Activated CD4-positive, alpha-beta T cell treated with anti-CD3 and anti-CD28 coated beads for 36 hours (primary cell): ENCODE measurements around the gene TMEM163. TPM values are rescaled to one million over a fixed set of nuclear protein-coding genes. Genes with fewer than 3 reads are reported as not detected.

ENCODE experiments used
- ATAC-seq: fragments of 200-7000 bp; cut with Tn5 transposase; one replicate; pipeline ENCODE4 v1.10.0; 2021; ENCODE audit warnings: mild to moderate bottlenecking, moderate library complexity
- CTCF ChIA-PET: fragments of 350-600 bp; sonication (Branson Sonifier 250); formaldehyde crosslinking; loops from one replicate; lab custom pipeline; 2021; ENCODE audit warnings: antibody characterized with exemption; lab: Charles Lee
- POLR2A ChIA-PET: fragments of 350-600 bp; sonication (Branson Sonifier 250); formaldehyde crosslinking; loops from one replicate; lab custom pipeline; 2021; ENCODE audit warnings: antibody characterized with exemption, inconsistent platforms; lab: Charles Lee
- DNase-seq: peaks from one replicate; pipeline ENCODE4 v3.0.0-alpha.2; 2020
- H3K27ac Mint-ChIP-seq: one replicate; pipeline ENCODE4 v1.8.0; 2021; ENCODE audit warnings: mixed read lengths
- H3K27me3 Mint-ChIP-seq: one replicate; pipeline ENCODE4 v1.8.0; 2021; ENCODE audit warnings: mixed read lengths
- H3K36me3 Mint-ChIP-seq: one replicate; pipeline ENCODE4 v1.8.0; 2021; ENCODE audit warnings: low read depth, mixed read lengths
- H3K4me1 Mint-ChIP-seq: one replicate; pipeline ENCODE4 v1.8.0; 2021; ENCODE audit warnings: mixed read lengths
- H3K4me3 Mint-ChIP-seq: one replicate; pipeline ENCODE4 v1.8.0; 2021; ENCODE audit warnings: mild to moderate bottlenecking, moderate library complexity, mixed read lengths
- H3K9me3 Mint-ChIP-seq: one replicate; pipeline ENCODE4 v1.8.0; 2021; ENCODE audit warnings: low read depth, mixed read lengths
- intact Hi-C, 2 experiments: fragments of 100-400 bp; cut with DNase I in 1 of 2; cut with micrococcal nuclease in 1 of 2; formaldehyde crosslinking; loops; one replicate each; pipeline versions ENCODE4 v1.14.2 to v1.15.1; 2022 to 2024; cut with DNase I, micrococcal nuclease
- total RNA-seq, 2 experiments: library from RNA; stranded (reverse); gene quantifications; one replicate each; pipeline ENCODE4 v1.2.3, GENCODE V29; 2021

The TMEM163 gene
- total RNA-seq, 2 experiments from 2014 or later = 0.11 TPM; not detected in 1

DNA sequence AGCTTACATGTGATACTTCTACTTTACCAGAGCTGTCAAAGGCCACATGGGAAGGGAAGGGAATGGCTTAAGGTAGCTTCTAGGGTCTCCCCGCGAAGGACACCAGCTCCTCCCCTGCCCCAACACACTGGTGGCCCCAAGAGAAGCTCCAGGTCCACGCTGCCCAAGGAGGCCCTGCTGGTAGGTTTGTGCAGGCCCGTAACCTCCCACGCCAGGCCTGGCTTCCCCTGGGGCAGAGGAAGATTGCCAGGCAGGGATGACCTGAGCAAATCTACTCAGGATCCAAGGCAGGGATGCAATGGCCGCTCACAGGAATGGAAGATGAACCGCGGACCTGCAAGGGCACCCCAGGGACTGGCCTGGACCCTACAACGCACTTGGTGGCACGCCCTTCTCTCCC is 259.9 kb downstream of the TMEM163 start:
- Mint-ChIP-seq H3K4me1 (no peaks in the 10 kb centered on the region), H3K36me3 (no peaks in the 10 kb centered on the region), H3K4me3 (no peak overlapping the region), H3K9me3 (no peaks in the 10 kb centered on the region), H3K27me3 (no peaks in the 10 kb centered on the region), H3K27ac (no peak overlapping the region)
- intact Hi-C loops = no loop called here
- ChIA-PET CTCF (interaction anchor here (0.6 kb wide), 1 partner anchor 85 kb away, joined by 3 read pairs; no protein-coding TSS in a partner anchor), POLR2A (no interaction called here)
- ATAC-seq = no peak
- no peak for DNase-seq

DNA sequence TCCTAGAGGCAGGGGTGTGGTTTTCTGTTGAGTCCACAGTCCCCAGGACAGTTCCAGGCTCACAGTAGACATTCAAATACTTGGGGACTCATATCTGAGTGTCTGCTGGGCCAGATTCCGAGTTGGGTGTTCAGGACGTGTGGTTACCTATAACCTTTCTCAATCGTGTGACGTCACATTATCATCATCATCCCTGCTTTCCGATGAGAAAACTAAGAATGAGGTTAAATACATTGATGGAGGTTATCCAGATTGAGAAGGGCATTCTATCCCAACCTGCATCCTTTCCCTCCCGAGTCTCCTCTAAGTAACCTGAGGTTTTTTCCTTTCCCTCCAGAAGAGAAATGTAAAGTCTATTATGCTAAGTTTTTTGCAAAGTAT is 260.3 kb downstream of the TMEM163 start:
- no peaks in the 10 kb centered on the region for H3K36me3 Mint-ChIP-seq
- CTCF ChIA-PET = interaction anchor here (0.6 kb wide), 1 partner anchor 85 kb away, joined by 3 read pairs; no protein-coding TSS in a partner anchor
- H3K4me1 Mint-ChIP-seq = no peaks in the 10 kb centered on the region
- ATAC-seq = no peak
- DNase-seq = no peak
- POLR2A ChIA-PET = no interaction called here
- intact Hi-C loops = no loop called here
- no peak overlapping the region for H3K27ac Mint-ChIP-seq
- H3K27me3 Mint-ChIP-seq = no peaks in the 10 kb centered on the region
- H3K4me3 Mint-ChIP-seq = no peak overlapping the region
- no peaks in the 10 kb centered on the region for H3K9me3 Mint-ChIP-seq

DNA sequence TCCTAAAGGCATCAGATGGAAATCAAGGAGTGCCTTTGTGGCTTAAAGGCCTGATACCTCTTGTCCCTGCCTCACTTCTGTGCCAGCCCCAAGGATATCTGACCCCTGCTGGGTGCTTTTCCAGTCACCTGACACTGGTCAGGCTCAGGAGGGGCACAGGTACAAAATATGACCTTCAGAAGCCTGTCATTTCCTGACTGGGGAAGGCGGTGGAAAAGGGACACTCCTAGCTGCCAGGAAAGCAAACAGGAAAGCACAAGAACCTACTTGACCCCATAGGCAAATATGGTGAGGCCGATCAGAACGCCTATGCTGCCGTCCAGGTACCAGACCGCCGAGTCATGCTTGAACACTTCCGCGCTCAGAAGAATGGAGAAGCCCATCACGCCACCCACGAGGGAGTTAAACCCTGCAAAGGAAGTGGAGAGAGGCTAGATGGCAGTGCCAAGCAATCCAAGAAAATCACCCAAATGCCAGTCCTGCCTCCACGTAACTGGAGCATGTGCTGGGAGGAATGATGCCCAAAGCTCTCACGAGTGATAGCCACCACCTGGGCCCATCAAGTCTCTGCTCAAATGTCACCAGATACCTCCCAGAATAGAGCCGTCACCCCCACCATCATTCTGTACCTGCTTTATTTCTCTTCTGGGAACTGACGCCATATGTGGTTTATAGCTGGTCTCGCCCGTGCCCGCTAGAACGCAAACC is 260.9 kb downstream of the TMEM163 start:
- ATAC-seq = no peak
- CTCF ChIA-PET = no interaction called here
- POLR2A ChIA-PET = no interaction called here
- intact Hi-C loops = no loop called here
- no peak for DNase-seq
- Mint-ChIP-seq H3K9me3 (no peaks in the 10 kb centered on the region), H3K27ac (no peak overlapping the region), H3K36me3 (no peaks in the 10 kb centered on the region), H3K27me3 (no peaks in the 10 kb centered on the region), H3K4me3 (no peak overlapping the region), H3K4me1 (no peaks in the 10 kb centered on the region)

DNA sequence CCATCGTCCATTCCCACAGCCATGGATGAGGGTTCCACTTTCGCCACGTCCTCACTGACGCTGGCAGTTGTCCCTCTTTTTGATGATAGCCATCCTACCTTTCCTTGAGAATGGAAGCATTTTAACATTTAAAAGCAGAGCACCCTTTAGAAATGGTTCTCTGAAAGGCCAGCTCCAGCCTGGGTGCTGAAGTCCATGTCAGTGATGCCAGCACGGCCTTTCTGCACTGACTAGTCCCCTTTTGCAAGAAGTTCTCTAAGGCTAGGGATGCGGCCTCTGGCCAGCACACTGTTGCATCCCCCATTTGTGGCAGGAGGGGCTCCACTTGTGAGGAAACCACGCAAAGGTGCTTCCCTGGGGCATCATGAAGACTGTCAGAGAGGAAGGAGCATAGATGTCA is 261.4 kb downstream of the TMEM163 start:
- no peak overlapping the region for H3K27ac Mint-ChIP-seq
- H3K4me1 Mint-ChIP-seq = no peaks in the 10 kb centered on the region
- H3K4me3 Mint-ChIP-seq = no peak overlapping the region
- intact Hi-C loops = no loop called here
- ATAC-seq (no peak), DNase-seq (no peak)
- no peaks in the 10 kb centered on the region for H3K9me3 Mint-ChIP-seq
- CTCF ChIA-PET = no interaction called here
- H3K36me3 Mint-ChIP-seq = no peaks in the 10 kb centered on the region
- H3K27me3 Mint-ChIP-seq = no peaks in the 10 kb centered on the region
- POLR2A ChIA-PET = no interaction called here

DNA sequence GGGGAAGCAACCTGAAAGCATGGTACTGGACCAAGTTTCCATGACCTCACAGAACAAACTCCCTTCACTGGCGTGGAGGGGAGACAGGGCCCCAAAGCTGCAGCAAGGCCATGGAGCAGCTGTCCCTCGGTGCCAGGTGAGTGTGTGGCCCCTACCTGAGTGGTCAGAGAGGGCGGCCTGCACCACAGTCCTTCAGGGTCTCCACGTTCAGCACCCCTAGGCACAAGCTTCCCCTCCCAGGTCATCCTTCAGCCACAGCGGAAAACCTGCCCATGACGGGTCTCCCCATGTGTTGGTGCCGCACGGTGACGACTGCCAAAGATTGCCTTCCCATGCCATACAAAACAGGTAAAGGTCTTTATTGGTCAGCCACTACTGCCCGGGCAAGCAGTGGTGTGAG is 263.4 kb downstream of the TMEM163 start:
- Mint-ChIP-seq H3K4me1 (no peaks in the 10 kb centered on the region), H3K4me3 (no peak overlapping the region), H3K36me3 (peaks cover 2% of the 10 kb centered on the region), H3K27me3 (no peaks in the 10 kb centered on the region), H3K9me3 (no peaks in the 10 kb centered on the region), H3K27ac (no peak overlapping the region)
- ChIA-PET CTCF (interaction anchor here (1.3 kb wide), 1 partner anchor 35 kb away, joined by 3 read pairs; no protein-coding TSS in a partner anchor), POLR2A (no interaction called here)
- no peak for ATAC-seq
- no peak for DNase-seq
- intact Hi-C loops = no loop called here

DNA sequence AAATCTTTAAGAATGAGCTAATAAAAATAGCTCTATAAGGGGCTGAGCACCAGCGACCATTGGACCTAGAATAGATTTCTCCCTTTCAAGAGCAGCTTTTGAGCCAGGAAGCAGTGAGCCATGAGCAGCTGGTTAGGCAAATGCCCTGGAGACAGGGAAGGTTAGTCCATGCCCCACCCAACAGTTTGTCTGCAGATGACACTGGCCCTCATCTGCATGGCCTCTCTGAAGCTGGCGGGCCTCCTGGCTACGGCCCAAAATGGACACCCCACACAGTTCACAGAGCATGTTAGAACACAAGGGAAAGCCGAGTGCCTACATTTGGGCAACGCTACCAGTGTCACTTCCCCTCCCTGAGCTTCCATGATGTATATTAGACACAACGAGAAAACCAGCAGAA is 263.9 kb downstream of the TMEM163 start:
- POLR2A ChIA-PET = no interaction called here
- DNase-seq (no peak), ATAC-seq (no peak)
- intact Hi-C loops = no loop called here
- Mint-ChIP-seq H3K9me3 (no peaks in the 10 kb centered on the region), H3K4me3 (no peak overlapping the region), H3K27ac (no peak overlapping the region), H3K27me3 (no peaks in the 10 kb centered on the region), H3K4me1 (no peaks in the 10 kb centered on the region), H3K36me3 (peaks cover 2% of the 10 kb centered on the region)
- CTCF ChIA-PET = interaction anchor here (1.3 kb wide), 1 partner anchor 35 kb away, joined by 3 read pairs; no protein-coding TSS in a partner anchor

DNA sequence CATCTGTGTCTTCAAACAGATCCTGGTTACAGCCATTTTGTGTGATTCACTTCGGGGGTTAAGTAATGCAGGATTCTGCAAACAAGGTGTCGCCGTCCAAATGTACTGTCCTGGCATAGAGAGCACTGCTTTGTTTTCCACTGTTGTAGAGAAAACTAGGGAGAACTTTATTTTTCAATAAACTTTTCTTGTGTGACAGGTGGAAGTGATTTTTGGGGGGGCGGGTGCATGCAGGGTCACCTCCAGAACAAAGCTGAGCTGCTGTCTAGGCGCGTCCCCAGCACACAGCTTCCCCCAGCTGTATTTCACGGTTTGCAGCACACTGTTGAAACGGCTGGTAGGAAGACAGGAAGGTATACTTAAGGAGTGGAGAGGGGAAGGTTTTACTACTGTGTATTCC is 264.4 kb downstream of the TMEM163 start:
- no peak for DNase-seq
- Mint-ChIP-seq H3K4me3 (no peak overlapping the region), H3K4me1 (no peaks in the 10 kb centered on the region), H3K9me3 (no peaks in the 10 kb centered on the region), H3K27me3 (no peaks in the 10 kb centered on the region), H3K36me3 (peaks cover 2% of the 10 kb centered on the region), H3K27ac (no peak overlapping the region)
- CTCF ChIA-PET = interaction anchor here (0.8 kb wide), 1 partner anchor 226 kb away, joined by 3 read pairs; no protein-coding TSS in a partner anchor
- intact Hi-C loops = no loop called here
- ATAC-seq = no peak
- POLR2A ChIA-PET = no interaction called here

DNA sequence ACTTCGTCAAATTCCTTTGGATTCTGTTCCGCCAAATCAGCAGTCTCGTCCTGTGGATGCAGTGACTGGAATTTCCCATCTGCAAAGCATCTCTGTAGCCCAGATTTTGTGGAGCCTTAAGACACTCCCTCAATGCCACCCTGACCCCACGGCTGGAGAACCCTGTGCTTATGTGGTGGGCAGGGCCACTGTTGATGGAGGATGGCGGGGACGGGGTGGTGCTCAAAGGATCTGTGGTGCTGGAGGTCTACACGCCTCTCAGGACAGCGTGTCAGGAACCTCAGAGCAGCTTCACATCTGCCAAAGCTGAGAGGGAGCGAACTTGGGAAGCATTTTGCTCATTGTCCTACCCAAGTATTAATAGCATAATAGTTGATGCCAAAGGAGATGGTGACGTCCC is 264.8 kb downstream of the TMEM163 start:
- H3K27ac Mint-ChIP-seq = no peak overlapping the region

DNA sequence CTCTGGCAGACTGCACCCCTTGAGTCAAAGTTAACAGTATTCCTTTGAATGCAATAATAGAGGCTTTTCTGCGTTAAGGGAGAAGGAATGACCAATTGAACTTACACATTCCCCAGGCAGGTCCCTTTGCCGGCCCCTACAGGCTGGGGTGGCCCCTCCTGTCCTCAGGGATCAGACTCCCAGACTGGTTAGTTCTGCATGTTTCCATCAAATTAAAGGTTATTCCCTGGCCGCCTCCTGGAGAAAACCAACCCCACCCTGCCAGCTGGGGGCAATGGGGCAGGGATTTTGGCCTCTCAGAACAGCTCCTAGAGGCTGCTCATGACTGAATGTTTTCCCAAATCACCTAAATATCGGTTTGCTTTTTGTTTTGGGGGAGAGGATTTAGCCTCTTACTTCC is 265.3 kb downstream of the TMEM163 start:
- Mint-ChIP-seq H3K27ac (no peak overlapping the region), H3K27me3 (no peaks in the 10 kb centered on the region), H3K36me3 (peaks cover 4% of the 10 kb centered on the region), H3K4me3 (no peak overlapping the region), H3K9me3 (no peaks in the 10 kb centered on the region), H3K4me1 (no peaks in the 10 kb centered on the region)
- ATAC-seq (no peak), DNase-seq (no peak)
- intact Hi-C loops = no loop called here
- POLR2A ChIA-PET = no interaction called here
- CTCF ChIA-PET = interaction anchor here (0.5 to 1.2 kb wide), 6 partner anchors 8 to 425 kb away, joined by 3 to 5 read pairs (median 3); no protein-coding TSS in a partner anchor

More for the DNA sequence above, 264.8 kb downstream of the TMEM163 start:
- H3K4me3 Mint-ChIP-seq = no peak overlapping the region
- no peaks in the 10 kb centered on the region for H3K9me3 Mint-ChIP-seq
- DNase-seq (no peak), ATAC-seq (no peak)
- ChIA-PET POLR2A (no interaction called here), CTCF (interaction anchor here (0.8 kb wide), 1 partner anchor 226 kb away, joined by 3 read pairs; no protein-coding TSS in a partner anchor)
- intact Hi-C loops = no loop called here
- no peaks in the 10 kb centered on the region for H3K4me1 Mint-ChIP-seq
- H3K36me3 Mint-ChIP-seq = peaks cover 4% of the 10 kb centered on the region
- H3K27me3 Mint-ChIP-seq = no peaks in the 10 kb centered on the region

DNA sequence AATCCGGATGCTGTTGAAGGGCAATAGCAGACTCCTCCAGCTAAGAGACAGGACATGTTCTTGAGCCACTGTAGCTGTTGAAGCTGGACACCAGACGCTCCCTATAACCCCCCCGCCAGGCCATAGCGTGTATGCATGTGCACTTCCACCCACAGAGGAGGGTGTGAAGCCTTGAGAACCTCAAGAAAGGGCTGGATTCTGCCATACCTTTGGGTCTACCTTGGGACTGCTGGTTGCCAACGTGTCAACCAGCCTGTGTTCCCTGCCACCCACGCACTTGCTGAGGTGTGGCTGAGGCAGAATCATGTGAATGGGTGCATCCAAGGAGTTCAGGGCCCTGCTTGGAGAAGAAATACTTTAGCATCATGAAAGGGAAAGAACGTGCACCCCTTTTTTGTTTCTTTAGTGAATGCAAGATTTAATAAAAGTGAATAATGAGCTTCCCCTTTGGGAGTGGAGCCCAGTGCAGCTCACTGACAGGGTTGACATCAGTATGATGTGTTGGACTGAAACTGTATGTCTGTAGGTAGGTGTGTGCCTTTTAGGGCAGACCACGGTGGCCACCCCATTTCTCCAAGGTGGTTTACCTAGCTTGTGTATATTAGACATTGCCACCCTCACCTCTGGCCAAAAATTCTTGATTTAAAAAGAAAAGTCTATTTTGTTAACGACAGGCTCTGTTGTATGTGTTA is 266.6 kb downstream of the TMEM163 start:
- Mint-ChIP-seq H3K4me1 (no peaks in the 10 kb centered on the region), H3K27me3 (no peaks in the 10 kb centered on the region), H3K9me3 (no peaks in the 10 kb centered on the region), H3K27ac (no peak overlapping the region), H3K36me3 (peaks cover 7% of the 10 kb centered on the region), H3K4me3 (no peak overlapping the region)
- ChIA-PET POLR2A (no interaction called here), CTCF (interaction anchor here (0.5 to 2.4 kb wide), 15 partner anchors 8 to 446 kb away, joined by 3 to 18 read pairs (median 4); no protein-coding TSS in a partner anchor)
- ATAC-seq (no peak), DNase-seq (no peak)
- intact Hi-C loops = no loop called here

DNA sequence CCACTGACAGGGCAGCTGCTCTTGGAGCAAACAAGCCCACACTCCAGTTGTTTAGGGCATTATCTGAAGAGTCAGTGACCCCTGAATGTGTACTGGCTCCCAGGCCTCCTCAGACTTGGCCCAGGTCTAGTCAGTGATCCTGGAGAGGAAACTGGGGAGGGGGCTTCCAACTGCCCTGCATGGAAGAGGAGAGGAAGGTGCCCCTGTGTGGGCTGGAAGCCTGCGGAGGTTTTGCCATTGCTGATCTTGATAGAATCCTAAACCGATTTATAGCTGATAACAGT is 267.5 kb downstream of the TMEM163 start:
- no peaks in the 10 kb centered on the region for H3K4me1 Mint-ChIP-seq
- H3K27ac Mint-ChIP-seq = peak overlapping the region; percentile 29
- no peak for ATAC-seq
- no peak overlapping the region for H3K4me3 Mint-ChIP-seq
- H3K36me3 Mint-ChIP-seq = peaks cover 7% of the 10 kb centered on the region
- H3K9me3 Mint-ChIP-seq = no peaks in the 10 kb centered on the region
- intact Hi-C loops = loop anchor here (1.0 to 2.0 kb wide), 4 partner anchors 333 to 565 kb away; no protein-coding TSS in a partner anchor
- CTCF ChIA-PET = interaction anchor here (0.5 to 2.4 kb wide), 25 partner anchors 9 to 1730 kb away, joined by 3 to 18 read pairs (median 4); no protein-coding TSS in a partner anchor
- POLR2A ChIA-PET = no interaction called here
- no peak for DNase-seq
- H3K27me3 Mint-ChIP-seq = no peaks in the 10 kb centered on the region
